Measurements from ENCODE around the gene GPR156. TPM values are rescaled to one million over a fixed set of nuclear protein-coding genes. Genes with fewer than 3 reads are reported as not detected.

The GPR156 gene
- total RNA-seq, 1 donor from 2014 or later, result 0.41 TPM

GRCh38 chr3:120177151-120177550 is 107.9 kb downstream of the GPR156 start:
- DNase-seq (ENCODE audit: low spot score, unreplicated experiment), result no peak
- H3K27ac Mint-ChIP-seq, result peak overlapping the region; percentile 95
- H3K9me3 Mint-ChIP-seq (ENCODE audit: low read depth), result no peaks in the 10 kb centered on the region
- TF ChIP-seq, protein P1, sequence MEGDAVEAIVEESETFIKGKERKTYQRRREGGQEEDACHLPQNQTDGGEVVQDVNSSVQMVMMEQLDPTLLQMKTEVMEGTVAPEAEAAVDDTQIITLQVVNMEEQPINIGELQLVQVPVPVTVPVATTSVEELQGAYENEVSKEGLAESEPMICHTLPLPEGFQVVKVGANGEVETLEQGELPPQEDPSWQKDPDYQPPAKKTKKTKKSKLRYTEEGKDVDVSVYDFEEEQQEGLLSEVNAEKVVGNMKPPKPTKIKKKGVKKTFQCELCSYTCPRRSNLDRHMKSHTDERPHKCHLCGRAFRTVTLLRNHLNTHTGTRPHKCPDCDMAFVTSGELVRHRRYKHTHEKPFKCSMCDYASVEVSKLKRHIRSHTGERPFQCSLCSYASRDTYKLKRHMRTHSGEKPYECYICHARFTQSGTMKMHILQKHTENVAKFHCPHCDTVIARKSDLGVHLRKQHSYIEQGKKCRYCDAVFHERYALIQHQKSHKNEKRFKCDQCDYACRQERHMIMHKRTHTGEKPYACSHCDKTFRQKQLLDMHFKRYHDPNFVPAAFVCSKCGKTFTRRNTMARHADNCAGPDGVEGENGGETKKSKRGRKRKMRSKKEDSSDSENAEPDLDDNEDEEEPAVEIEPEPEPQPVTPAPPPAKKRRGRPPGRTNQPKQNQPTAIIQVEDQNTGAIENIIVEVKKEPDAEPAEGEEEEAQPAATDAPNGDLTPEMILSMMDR (IDR thresholded peaks at IDR 0.05; ENCODE audit: unreplicated experiment), result no peak
- H3K4me1 Mint-ChIP-seq (ENCODE audit: low read depth), result peaks cover 15% of the 10 kb centered on the region
- H3K27me3 Mint-ChIP-seq, result no peaks in the 10 kb centered on the region
- no peaks in the 10 kb centered on the region for H3K36me3 Mint-ChIP-seq (ENCODE audit: insufficient read depth)
- H3K4me3 Mint-ChIP-seq (ENCODE audit: low read depth), result peak overlapping the region; percentile 3

- peaks cover 15% of the 10 kb centered on the region for H3K4me1 Mint-ChIP-seq (ENCODE audit: low read depth)
- H3K9me3 Mint-ChIP-seq (ENCODE audit: low read depth), result no peaks in the 10 kb centered on the region
- no peaks in the 10 kb centered on the region for H3K27me3 Mint-ChIP-seq
- no peak overlapping the region for H3K4me3 Mint-ChIP-seq (ENCODE audit: low read depth)
- H3K36me3 Mint-ChIP-seq (ENCODE audit: insufficient read depth), result no peaks in the 10 kb centered on the region
- DNase-seq (ENCODE audit: low spot score, unreplicated experiment), result no peak
- H3K27ac Mint-ChIP-seq, result no peak overlapping the region
- TF ChIP-seq, protein P1 (IDR thresholded peaks at IDR 0.05; ENCODE audit: unreplicated experiment), result no peak
These were observed 110.0 kb downstream of the GPR156 start for GRCh38 chr3:120174811-120175539.

DNA sequence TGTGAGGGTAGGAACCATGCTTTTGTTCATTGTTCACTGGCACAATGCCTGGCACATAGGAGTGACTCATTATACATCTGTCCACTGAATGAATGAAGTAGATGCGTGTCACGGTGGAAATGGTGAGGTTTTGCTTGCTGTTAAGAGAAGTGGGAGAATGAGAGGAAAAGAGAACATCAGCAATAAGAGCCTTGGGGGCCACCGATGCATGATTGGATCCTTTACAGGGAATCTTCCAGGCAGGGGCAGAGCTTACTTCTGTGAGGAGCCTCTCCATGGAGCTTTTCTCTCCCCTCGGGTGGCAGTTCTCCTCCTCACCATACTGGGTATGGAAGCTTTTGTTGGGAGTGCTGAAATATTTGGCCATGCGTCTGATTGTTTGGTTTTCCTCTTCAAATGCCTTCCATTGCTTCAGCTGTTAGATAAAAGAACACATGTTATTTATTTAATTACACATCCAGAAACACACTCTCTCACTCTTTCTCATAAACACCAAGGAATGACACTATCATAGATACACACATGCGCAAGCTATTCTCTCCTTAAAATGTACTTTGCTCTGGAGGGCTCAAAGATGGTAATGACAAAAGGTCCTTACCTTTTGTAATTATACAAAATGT is 111.9 kb downstream of the GPR156 start:
- Mint-ChIP-seq H3K36me3 (ENCODE audit: insufficient read depth) (no peaks in the 10 kb centered on the region), H3K4me1 (ENCODE audit: low read depth) (peaks cover 15% of the 10 kb centered on the region), H3K4me3 (ENCODE audit: low read depth) (no peak overlapping the region), H3K27me3 (peaks cover 4% of the 10 kb centered on the region), H3K9me3 (ENCODE audit: low read depth) (no peaks in the 10 kb centered on the region), H3K27ac (no peak overlapping the region)
- TF ChIP-seq, protein P1 (IDR thresholded peaks at IDR 0.05; ENCODE audit: unreplicated experiment), result no peak
- no peak for DNase-seq (ENCODE audit: low spot score, unreplicated experiment)

DNA sequence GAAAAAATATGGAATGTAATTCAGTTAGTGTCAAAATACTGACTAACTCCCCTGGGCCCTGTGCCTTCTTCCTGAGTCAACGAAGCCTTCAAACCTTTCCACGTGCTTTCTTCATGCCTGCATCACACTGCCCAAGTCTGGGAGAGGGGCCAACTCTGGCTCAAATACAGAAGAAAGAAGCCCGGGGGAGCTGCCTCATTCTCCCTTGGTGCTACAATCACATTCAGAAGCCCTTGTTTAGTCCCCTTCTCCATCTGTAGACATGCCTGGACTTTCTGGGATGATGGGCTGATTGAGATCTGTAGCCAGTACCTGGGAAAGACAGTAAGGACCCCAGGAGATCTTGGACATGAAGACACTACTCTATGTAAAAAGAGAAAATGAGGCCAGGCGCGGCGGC is 113.0 kb downstream of the GPR156 start:
- peaks cover 7% of the 10 kb centered on the region for H3K4me1 Mint-ChIP-seq (ENCODE audit: low read depth)
- TF ChIP-seq, protein P1 (IDR thresholded peaks at IDR 0.05; ENCODE audit: unreplicated experiment), result no peak
- H3K36me3 Mint-ChIP-seq (ENCODE audit: insufficient read depth), result no peaks in the 10 kb centered on the region
- DNase-seq (ENCODE audit: low spot score, unreplicated experiment), result no peak
- H3K4me3 Mint-ChIP-seq (ENCODE audit: low read depth), result no peak overlapping the region
- H3K9me3 Mint-ChIP-seq (ENCODE audit: low read depth), result no peaks in the 10 kb centered on the region
- H3K27me3 Mint-ChIP-seq, result peaks cover 4% of the 10 kb centered on the region
- no peak overlapping the region for H3K27ac Mint-ChIP-seq

DNA sequence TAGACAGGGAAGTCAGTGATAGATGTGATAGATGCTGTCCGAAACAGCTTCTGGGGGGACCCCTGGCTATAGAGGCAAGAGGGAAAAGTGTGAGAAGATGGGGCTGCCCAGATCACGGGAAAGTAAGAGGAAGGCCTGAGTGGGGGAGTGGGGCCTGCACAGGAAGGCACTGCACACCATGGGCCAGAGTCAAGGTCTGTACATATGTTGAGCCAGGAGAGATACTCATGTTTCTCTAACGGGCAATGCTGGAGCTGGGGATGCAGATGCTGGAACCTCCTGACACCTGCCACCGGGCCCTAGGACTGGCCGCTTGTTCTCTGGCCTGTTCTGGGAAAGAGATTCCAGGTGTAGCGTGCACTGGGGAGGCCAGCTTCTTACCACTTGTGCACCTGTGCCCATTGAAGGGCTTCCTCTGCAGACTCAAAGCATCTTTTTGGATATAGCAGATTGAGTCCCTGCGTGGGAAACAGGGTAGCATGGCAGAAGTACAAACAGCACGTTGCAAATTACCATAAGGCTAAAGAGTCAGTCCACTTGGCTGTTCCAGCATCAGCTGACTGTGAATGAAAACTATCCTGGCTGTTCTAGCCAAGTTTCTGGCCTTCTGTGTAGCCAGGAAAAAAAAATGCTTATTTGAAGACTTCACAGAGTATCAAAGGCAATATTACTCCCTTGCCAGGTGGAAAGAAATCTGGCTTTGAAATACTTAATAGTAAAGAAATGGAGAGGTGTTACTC is 113.7 kb downstream of the GPR156 start:
- TF ChIP-seq, protein P1 (IDR thresholded peaks at IDR 0.05; ENCODE audit: unreplicated experiment), result no peak
- Mint-ChIP-seq H3K4me3 (ENCODE audit: low read depth) (no peak overlapping the region), H3K27ac (no peak overlapping the region), H3K27me3 (peaks cover 4% of the 10 kb centered on the region), H3K36me3 (ENCODE audit: insufficient read depth) (no peaks in the 10 kb centered on the region), H3K9me3 (ENCODE audit: low read depth) (no peaks in the 10 kb centered on the region), H3K4me1 (ENCODE audit: low read depth) (peaks cover 4% of the 10 kb centered on the region)
- no peak for DNase-seq (ENCODE audit: low spot score, unreplicated experiment)
